HG03175 (cell line): ENCODE results near the gene MEIS1.

ENCODE experiments used
- ATAC-seq: cut with Tn5 transposase; IDR thresholded peaks from one replicate; pipeline ENCODE4 v1.9.1; 2021; ENCODE audit warnings: mild to moderate bottlenecking, moderate library complexity; ENCODE audit not compliant: unreplicated experiment

Gene MEIS1

GRCh38 chr2:66443186-66443978 lies 8.5 kb downstream of the MEIS1 start:
- ATAC-seq: no peak

- ATAC-seq: no peak
Measured at GRCh38 chr2:66443979-66444861, 9.3 kb downstream of the MEIS1 start.

GRCh38 chr2:66445076-66445924 lies 10.4 kb downstream of the MEIS1 start:
- no peak for ATAC-seq

GRCh38 chr2:66445925-66446871 lies 11.3 kb downstream of the MEIS1 start:
- no peak for ATAC-seq

GRCh38 chr2:66446941-66447340 lies 12.0 kb downstream of the MEIS1 start:
- no peak for ATAC-seq

- no peak for ATAC-seq
Measured at GRCh38 chr2:66447677-66448076, 12.8 kb downstream of the MEIS1 start.

GRCh38 chr2:66448136-66448991 lies 13.4 kb downstream of the MEIS1 start:
- no peak for ATAC-seq

GRCh38 chr2:66452214-66452613 lies 17.3 kb downstream of the MEIS1 start:
- ATAC-seq: no peak

GRCh38 chr2:66452917-66453316 lies 18.0 kb downstream of the MEIS1 start:
- ATAC-seq: no peak

GRCh38 chr2:66455490-66455889 lies 20.6 kb downstream of the MEIS1 start:
- no peak for ATAC-seq

GRCh38 chr2:66456183-66457041 lies 21.5 kb downstream of the MEIS1 start:
- ATAC-seq: no peak

- no peak for ATAC-seq
Measured at GRCh38 chr2:66457545-66457944, 22.6 kb downstream of the MEIS1 start.

- ATAC-seq: no peak
Measured at GRCh38 chr2:66460031-66460430, 25.1 kb downstream of the MEIS1 start.

- ATAC-seq: no peak
Measured at GRCh38 chr2:66461001-66461663, 26.2 kb downstream of the MEIS1 start.

- ATAC-seq: no peak
Measured at GRCh38 chr2:66461664-66462500, 27.0 kb downstream of the MEIS1 start.

GRCh38 chr2:66462501-66462825 lies 27.5 kb downstream of the MEIS1 start:
- ATAC-seq: no peak

- ATAC-seq: no peak
Measured at GRCh38 chr2:66463206-66463755, 28.4 kb downstream of the MEIS1 start.
